Left renal pelvis (tissue), 4 donors: Measurements from ENCODE around the gene ZNF524. TPM values are rescaled to one million over a fixed set of nuclear protein-coding genes. Genes with fewer than 3 reads are reported as not detected.
A peak's percentile ranks its signal among the peaks of the same experiment; 100 is the strongest.
"Not testable (repeated sequence)": the region's sequence is repeated elsewhere in the genome, so short reads cannot be mapped to it uniquely, and the experiment has no call there.

ENCODE experiments used
- DNase-seq, 4 donors: peaks; one replicate each; pipeline ENCODE4 v3.0.0-alpha.2; 2013; ENCODE audit warnings: low read depth in 4 of 4, low spot score in 3 of 4
- polyA plus RNA-seq, 4 donors: library from polyadenylated mRNA; unstranded; fragments of 120-200 nt; gene quantifications; one replicate each; pipeline ENCODE4 v1.2.1, GENCODE V29; 2013; ENCODE audit not compliant: insufficient read length in 4 of 4

Gene ZNF524, protein sequence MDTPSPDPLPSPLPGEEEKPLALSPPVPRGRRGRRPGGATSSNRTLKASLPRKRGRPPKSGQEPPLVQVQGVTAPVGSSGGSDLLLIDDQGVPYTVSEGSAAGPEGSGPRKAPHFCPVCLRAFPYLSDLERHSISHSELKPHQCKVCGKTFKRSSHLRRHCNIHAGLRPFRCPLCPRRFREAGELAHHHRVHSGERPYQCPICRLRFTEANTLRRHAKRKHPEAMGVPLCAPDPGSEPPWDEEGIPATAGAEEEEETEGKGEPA
- polyA plus RNA-seq, result 10 to 100 TPM in 1 of 4 donors, 1 to 10 TPM in 3; 4.6 to 13.3 (median 6.7) TPM

DNA sequence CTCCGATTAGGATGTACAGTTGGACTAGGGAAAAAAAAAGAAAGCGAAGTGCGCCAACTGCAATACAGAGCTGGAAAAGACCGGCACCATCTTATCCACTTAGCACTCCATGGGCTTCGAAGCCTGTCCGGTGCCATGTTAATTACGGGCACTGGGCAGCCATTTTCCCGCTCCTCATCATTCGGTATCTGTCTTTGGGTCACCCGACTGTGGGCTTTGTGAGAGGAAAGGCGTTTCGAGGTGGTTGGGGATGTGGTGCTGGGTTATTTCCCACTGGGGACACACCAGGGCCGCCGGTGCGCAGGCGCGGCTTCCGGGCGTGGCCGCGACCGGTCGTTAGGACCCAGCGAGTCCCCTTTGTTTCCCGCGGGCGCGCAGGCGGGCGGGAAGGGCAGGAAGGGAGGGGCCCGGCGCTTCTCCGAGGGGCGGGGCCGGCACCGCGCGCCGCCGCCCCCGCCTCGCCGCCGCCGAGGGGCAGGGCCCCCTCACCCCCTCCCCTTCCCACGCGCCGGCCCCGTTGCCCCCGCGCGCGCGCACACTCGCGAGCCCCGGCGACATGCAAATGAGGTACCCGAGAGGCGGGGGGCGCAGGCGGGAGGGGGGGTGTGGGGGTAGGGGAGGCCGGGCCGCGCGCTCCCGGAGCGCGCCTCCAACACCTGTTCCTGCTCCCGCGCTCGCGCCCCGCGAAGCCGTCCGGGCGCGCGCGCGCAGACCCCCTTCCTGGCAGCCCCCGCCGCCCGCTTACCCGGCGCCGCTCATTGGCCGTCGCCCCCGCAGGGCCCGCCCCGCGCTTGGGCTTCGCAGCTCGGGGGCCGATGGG is at the start of gene ZNF524:
Gene ZNF524, plus strand, starts transcription at position 447 of the 820 bp plus-strand sequence. CDS start 1,825 bp downstream, outside the sequence.
- DNase-seq, result peak; percentile 89 to 99 (median 92)

DNA sequence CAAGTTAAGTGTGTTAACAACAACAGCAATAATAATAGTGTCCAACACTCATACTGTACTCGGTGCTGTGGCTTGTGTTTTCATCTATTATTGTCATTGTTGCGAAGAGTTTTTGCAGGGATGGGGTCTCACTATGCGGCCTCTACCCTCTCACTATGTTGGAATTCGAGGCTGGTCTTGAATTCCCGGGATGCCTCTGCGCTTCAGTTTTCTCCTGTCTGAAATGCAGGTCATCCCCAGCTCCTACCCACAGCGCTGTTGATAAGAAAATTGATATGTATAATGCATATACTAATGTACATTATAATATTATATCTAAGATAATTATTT is 49.8 kb upstream of the ZNF524 start:
- no peak for DNase-seq

DNA sequence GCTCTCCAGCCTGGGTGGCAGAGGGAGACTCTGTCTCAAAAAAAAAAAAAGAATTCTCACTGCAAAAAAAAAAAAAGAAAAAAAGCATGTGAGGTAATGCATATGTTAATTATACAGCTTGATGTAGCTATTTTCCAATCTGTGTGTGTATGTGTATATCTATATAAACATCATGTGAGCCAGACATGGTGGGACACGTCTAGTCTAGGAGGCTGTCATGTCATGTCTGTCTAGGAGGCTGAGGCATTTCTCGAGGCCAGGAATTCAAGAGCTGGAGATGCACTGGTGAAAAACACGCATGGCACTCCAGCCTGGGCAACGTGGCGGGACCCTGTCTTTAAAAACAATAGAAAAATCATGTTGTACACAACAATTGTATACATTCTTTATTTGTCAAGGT is 47.9 kb upstream of the ZNF524 start:
- no peak for DNase-seq

DNA sequence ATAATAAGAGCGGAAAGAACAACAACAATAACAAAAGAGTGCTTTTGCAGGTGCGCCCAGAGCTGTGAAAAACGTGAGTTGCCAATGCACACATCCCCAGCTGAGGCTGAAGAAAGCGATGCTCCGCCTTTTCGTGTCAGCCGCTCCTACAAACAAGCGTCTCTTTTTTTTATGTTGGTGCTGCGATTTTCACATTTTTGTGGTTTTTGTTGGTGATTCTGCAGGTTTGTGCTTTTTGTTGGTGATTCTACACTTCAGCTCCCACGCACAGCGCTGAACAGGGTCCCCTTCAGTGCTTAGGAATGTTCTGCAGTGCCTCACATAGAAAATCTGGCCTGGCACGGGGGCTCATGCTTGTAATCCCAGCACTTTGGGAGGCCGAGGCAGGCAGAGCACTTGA is 47.5 kb upstream of the ZNF524 start:
- no peak for DNase-seq

DNA sequence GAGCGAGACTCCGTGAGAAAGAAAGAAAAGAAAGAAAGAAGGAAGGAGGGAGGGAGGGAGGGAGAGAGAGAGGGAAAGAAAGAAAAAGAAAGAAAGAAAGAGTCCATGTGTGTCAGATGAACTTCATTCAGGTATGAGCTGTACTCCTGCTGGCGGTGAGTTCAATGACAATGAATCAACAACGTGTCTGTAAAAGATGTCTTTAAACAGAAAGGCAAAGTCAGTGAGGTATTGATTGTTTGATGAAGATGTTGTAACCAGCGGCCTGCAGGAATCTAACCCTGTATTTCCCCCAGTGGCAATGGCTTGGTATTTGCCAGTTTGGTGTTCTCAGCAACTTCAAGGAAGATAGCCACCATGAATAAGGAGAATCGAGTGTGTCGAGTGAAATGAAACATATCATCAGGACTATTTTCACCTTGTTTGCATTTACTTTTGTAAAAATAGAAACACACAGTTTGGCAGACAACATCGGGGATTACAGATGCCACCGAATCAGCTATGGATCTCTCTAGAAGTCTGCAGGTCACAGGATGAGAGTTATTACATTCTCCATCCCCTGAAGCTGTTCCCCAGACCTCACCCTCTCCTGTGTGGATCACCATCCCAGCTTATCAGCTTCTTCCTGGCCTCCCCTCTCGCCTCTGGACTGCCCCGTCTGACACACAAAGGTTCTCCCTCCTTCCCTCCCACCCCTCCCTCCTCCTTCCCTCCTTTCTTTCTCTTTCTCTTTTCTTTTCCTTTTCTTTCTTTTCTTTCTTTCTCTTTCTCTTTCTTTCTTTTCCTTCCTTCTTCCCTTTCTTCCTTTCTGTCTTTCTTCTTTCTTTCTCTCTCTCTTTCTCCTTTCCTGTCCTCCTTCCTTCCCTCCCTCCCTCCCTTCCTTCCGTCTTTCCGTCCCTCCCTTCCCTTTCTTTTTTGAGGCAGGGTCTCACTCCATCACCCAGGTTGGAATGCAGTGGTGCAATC is 46.6 kb upstream of the ZNF524 start:
- DNase-seq, result no peak

DNA sequence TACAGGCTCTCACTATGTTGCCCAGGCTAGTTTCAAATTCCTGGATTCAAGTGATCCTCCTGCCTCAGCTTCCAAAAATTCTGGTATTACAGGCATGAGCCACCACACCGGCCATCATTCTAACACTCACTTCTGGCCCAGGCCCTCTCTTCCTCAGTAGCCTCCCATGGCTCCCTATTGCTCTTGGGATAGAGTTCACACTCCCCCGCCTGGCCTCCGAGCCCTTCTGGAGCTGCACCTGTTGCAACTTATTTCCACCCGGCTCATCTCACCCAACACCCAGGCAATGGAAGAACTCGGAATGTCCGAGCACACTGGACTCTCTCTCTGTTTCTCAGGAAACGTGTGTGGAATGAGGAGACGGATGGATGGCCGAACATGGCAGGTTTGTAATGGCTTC is 45.8 kb upstream of the ZNF524 start:
- DNase-seq, result no peak

DNA sequence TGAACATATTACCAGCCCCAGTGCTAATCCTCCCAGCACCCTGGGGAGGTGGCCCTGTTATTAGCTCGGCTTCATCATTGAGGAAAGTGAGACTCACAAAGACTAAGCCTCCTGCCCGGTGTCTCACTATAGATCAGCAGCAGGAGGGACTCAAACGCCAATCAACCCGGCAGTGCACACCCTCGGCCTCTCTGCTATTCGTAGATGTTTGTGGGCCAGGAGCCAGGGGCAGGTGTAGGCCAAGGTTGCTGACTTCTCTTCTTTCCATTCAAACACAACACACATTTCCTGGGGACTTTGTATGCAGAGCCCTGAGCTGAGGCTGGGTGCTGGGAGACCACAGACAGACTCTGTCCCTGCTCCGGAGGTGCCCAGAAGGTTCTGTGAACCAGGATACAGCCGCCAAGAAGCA is 45.3 kb upstream of the ZNF524 start:
- no peak for DNase-seq

DNA sequence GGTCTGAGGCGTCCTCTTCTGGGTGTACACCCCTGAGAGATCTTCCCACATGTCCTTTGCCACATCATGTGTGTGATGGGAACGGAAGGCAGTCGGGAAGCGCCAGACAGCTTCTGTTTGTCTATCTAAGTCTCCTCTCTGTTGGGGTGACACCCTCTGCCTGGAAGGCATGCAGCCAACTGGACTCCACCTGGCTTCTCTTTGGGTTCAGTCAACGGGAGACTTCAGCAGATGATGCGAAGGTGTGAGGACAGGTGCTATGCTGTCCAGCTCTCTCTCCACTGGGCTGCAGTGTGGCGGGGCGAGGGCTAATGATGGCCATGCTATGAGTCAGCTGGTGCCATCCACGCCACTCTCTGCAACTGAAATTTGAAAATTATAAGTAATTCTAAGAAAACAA is 40.4 kb upstream of the ZNF524 start:
- no peak for DNase-seq

DNA sequence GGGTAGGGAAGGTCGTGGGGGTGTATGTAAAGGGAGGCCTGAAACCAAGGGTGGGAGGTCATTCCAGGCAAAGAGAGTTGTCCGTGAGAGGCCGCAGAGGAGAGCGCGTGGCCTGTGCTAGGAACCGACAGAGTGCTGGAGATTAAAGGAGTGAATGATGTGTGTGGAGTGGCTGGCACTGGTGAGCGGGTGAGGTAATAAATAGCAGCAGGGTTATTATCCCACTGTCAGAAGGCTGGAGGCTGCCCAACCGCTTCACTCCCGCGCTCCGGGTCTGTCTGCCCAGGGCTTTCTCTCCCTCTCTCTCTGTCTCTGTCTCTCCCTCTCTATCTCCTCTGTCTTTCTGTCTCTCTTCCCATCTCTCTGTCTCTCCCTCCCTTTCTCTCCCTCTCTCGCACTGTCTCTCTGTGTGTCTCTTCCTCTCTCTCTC is 36.8 kb upstream of the ZNF524 start:
- DNase-seq, result no peak

DNA sequence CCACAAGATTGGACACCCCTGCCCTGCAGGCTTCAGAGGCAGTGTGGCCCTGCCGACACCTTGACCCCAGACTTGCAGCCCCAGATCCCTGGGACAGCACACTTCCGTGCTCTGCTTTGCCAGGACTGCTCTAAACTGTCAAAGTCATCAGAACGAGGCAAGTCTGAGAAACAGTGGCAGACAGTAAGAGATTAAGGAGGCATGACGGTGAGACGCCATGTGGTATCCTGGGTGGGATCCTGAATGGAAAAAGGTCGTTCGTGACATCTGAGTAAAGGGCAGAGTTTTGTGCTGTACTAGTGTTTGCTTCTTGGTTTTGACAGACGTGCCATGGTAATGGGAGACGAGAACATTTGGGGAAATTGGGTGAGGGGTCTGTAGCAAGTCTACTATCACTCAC is 33.3 kb upstream of the ZNF524 start:
- no peak for DNase-seq

DNA sequence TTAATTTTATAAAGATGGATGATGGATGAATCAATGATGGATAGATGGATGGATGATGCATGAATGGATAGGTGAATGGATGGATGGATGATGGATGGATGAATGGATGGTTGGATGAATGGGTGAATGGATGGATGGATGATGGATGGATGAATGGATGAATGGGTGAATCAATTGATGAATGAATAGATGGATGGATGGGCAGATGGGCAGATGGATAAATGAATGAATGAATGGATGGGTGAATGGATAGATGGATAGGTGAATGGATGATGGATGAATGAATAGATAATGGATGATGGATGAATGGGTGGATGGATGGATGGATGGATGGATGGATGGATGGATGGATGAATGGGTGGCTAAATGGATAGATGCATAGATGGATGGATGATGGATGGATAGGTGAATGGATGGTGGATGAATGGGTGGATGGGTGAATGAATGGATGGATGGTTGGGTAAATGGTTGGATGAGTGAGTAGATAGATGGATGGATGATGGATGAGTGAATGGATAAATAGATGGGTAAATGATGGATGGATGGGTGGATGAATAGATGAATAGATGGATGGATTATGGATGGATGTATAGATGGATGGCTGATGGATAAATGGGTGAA is 32.3 kb upstream of the ZNF524 start:
- DNase-seq, result no peak

DNA sequence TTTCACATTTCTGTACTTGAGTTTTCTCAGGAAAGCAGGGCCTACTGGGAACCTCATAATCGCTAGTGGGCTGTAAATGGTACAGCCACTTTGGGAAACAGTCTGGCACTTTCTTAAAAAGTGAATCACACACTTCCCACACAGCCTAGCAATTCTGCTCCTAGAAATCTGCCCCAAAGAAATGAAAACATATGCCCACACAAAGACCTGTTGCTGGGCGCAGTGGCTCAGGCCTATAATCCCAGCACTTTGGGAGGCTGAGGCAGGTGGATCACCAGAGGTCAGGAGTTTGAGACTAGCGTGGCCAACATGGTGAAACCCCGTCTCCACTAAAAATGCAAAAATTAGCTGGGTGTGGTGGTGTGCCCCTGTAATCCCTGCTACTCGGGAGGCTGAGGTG is 30.6 kb upstream of the ZNF524 start:
- not testable (repeated sequence) for DNase-seq

DNA sequence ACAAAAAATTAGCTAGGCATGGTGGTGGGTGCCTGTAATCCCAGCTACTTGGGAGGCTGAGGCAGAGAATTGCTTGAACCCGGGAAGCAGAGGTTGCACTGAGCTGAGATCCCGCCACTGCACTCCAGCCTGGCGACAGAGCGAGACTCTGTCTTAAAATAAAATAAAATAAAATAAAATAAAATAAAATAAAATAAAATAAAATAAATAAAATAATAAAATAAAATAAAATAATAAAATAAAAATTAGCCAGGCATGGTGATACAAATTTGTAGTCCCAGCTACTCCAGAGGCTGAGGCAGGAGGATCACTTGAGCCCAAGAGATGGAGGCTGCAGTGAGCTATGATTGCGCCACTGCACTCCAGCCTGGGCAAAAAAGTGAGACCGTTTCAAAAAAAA is 26.2 kb upstream of the ZNF524 start:
- not testable (repeated sequence) for DNase-seq

DNA sequence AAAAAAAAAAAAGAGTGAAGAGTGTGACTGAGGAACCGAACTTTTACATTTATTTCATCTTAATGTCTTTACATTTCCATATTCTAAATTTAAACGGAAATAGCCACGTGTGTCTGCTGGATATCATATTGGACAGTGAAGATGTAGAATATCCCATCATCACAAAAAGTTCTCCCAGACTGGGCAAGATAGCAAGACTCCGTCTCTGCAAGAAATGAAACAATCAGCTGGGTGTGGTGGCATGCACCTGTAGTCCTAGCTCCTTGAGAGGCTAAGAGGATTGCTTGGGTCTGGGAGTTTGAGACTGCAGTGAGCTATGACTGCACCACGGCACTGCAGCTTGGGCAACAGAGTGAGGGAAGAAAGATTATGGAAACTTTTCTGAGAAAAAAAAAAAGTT is 23.3 kb upstream of the ZNF524 start:
- no peak for DNase-seq

DNA sequence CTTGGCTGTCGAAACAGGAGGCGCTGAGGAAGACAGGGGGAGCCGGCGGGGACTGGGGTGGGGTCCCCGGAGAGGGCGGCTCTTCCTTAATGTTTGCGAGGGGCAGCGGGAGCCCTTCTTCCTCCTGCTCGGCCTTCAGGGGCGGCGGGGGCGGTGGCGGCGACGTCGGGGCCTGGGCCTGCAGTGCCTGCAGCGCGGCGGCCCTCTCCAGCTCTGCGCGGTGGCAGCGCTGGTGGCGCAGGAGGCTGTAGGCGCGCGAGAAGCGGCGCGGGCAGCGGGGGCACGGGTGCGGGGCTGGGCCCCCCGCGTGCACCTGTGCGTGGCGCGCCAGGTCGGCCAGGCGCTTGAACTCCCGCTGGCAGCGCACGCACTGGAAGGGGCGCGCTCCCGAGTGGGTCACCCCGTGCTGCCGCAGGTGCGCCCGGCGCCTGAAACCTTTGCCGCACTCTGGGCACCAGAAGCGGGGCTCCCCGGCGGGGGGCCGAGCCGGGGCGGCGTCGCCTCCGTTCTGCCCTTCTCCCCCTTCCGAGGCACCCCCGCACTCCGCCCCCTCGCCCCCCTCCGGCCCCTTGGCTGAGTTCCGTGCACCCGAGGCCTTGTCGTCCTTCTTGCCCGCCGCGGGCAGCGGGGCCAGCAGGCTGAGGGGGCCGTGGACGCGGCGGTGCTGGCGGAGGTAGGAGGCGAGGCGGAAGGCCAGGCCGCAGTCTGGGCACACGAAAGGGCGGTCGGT is 21.9 kb upstream of the ZNF524 start:
- DNase-seq, result no peak

DNA sequence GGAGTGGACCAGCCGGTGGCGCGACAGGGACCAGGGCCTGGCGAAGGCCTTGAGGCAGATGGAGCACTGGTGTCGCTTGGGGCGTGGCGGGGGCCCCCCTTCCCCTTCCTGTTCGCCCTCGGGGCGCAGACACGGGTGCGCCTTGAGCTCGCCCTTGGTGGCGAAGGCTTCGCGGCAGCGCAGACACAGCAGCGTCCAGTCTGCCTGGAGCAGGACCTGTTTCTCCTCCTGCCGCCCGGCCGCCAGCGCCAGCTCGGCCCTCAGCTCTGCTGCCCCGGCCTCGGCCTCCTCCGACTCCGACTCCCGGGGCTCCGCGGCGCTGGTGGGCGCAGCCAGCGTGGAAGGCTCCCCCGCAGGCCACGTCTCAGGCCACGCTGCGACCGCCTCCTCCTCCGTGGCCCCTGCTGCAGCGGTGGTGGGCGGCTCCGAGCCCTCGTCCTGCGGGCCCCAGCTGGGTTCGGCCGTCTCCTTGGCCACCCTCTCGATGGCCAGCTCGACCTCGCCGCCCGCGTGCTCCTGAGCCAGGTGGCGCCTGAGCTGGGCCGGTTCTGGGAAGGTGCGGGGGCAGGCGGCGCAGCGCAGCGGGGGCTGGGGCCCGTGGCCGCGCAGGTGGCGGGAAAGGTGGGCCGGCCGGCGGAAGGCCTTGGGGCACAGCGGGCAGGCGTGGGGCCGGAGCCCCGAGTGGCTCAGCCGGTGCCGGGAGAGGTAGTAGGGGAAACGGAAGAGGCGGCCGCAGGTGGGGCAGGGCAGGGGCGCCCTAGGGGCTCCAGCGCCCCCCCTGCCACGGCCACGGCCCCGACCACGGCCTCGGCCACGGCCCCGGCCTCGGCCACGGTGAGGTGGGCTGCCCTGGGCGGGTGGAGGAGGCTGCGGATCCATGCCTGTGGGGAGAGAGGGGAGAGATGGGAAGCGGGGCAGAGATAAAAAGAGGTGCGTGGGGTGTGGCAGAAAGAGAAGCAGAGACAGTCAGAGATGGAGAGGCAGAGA is 21.0 kb upstream of the ZNF524 start:
- DNase-seq, result no peak

DNA sequence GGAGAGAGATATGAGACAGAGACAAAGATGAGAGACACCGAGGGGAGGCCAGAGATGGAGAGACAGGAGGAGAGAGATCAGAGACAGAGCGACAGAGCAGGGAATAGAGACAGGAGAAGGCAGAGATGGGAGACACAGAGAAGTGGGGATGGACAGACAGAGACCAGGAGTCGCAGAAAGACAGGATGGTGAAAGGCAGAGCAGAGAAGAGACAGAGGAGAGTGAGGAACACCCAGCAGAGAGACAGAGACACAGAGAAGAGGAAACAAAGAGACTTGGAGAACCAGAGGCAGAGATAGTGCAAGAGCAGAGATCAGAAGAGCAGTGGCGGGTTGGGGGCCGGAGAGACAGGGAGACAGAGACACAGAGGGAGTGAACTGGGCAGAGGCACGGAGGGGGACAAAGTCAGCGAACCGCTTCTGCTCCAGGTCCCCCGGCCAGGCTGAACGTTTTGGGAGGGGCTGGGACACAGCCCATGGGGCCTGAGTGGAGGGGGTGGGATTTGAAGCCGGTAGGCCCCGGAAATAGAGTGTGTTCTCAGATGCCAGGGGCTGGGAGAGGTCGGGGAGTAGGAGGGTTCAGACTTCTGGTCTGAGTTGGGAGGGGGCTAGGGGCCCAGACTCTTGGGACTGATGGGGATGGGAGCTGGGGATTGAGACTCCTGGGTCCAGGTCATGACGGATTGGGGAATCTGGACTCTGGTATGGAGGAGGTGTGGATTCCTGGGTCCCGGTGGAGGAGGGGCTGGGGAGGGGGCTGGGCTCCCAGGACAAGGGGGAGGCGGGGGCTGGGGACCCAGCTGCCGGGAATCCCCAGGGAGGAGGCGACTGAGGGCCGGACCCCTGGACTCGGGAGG is 20.1 kb upstream of the ZNF524 start:
- no peak for DNase-seq
